ENCODE data around the gene WWOX. TPM values are rescaled to one million over a fixed set of nuclear protein-coding genes. Genes with fewer than 3 reads are reported as not detected.

The WWOX gene
- total and polyA plus RNA-seq, 2 of the 4 experiments (the other 2 are of a cell fraction) = 2.7 to 5.4 TPM

DNA sequence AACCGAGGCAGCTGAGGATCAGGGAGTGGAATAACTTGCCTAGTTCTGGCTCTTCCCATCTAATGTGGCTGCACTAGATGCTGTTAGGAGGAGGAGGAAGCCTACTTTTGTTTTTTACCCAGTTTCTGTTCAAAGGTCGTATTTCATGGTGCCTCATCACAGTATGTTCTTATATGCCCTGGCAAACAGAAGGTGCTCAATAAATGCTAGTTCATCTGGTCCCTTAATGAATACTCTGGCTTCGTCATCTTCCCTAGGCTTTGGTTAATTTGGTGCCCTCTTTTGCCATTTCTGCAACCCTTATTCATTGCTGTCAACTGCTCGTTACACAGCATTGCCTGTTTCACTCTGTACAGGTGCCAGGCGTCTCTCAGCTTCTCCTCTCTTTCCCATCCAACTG, 151.7 kb downstream of the WWOX start:
- no TSS peak for BruUV-seq (replicated peaks)
- in situ Hi-C loops (cut with MboI; ENCODE audit: low sequenced_read_pairs) = no loop called here

More for the DNA sequence above, 151.7 kb downstream of the WWOX start:
- no peaks in the 10 kb centered on the region for H3K9me1 ChIP-seq (ENCODE audit: insufficient read depth, low read length)
- no peak overlapping the region for H3K4me2 ChIP-seq (ENCODE audit: low read depth, low read length)
- H2AK9ac ChIP-seq (replicated peaks; ENCODE audit: low read depth, low read length, poor library complexity) = no peak overlapping the region
- H3K14ac ChIP-seq (replicated peaks; ENCODE audit: low read depth, low read length) = no peak overlapping the region
- ChIA-PET CTCF (no interaction called here), POLR2A (ENCODE audit: unreplicated experiment) (no interaction called here)
- no peak overlapping the region for H2BK20ac ChIP-seq (ENCODE audit: low read depth, low read length)
- H2BK5ac ChIP-seq (ENCODE audit: low read depth, low read length, poor library complexity, severe bottlenecking) = no peak overlapping the region
- WGBS, 2 experiments (ENCODE audit: extremely low coverage in 2 of 2, insufficient read length in 1 of 2) = 60% methylated on average over 1 of the region's 5 CpGs; no CpG with 5 or more reads in 1 of the 2 experiments
- no peaks in the 10 kb centered on the region for H3K79me1 ChIP-seq (ENCODE audit: low read depth in 1 of 2, low read length in 2 of 2)
- no peak overlapping the region for H3K9ac ChIP-seq (ENCODE audit: low read depth, low read length)
- no peaks in the 10 kb centered on the region for H4K20me1 ChIP-seq (ENCODE audit: insufficient read depth, low read length)
- DNase-seq (no peak), ATAC-seq (ENCODE audit: low read depth) (no peak)
- H3K9me3 ChIP-seq (ENCODE audit: control insufficient read depth, insufficient read depth, low read length) = 0 out of 2 replicates have a peak, but pooled peaks cover 2% of the 10 kb centered on the region
- no peak overlapping the region for H3K4ac ChIP-seq (ENCODE audit: low read depth, low read length)
- H3K4me3 ChIP-seq (ENCODE audit: insufficient read depth, low read depth, low read length) = no peak overlapping the region
- no peak overlapping the region for H4K91ac ChIP-seq (ENCODE audit: insufficient read depth, low read depth, low read length)
- H3K23ac ChIP-seq (ENCODE audit: low read depth, low read length) = no peak overlapping the region
- no peak overlapping the region for H2AFZ ChIP-seq (replicated peaks; ENCODE audit: low read length, poor library complexity)
- no peaks in the 10 kb centered on the region for H3K36me3 ChIP-seq (ENCODE audit: control insufficient read depth, insufficient read depth, low read length)
- H2BK120ac ChIP-seq (ENCODE audit: low read depth, low read length) = no peak overlapping the region
- no peak overlapping the region for H3K56ac ChIP-seq (ENCODE audit: extremely low read depth, insufficient read depth, low read length)
- no peak overlapping the region for H3K18ac ChIP-seq (ENCODE audit: low read depth, low read length)
- H3K27ac ChIP-seq (ENCODE audit: insufficient read depth, low read length) = no peak overlapping the region
- dilution Hi-C loops (cut with HindIII; ENCODE audit: low sequenced_read_pairs, unreplicated experiment) = no loop called here
- H4K5ac ChIP-seq (ENCODE audit: low read depth, low read length) = no peak overlapping the region
- TF ChIP-seq RFX5 (IDR thresholded peaks at IDR 0.05; ENCODE audit: low read depth, low read length) = no peak
- TF ChIP-seq, protein P1, sequence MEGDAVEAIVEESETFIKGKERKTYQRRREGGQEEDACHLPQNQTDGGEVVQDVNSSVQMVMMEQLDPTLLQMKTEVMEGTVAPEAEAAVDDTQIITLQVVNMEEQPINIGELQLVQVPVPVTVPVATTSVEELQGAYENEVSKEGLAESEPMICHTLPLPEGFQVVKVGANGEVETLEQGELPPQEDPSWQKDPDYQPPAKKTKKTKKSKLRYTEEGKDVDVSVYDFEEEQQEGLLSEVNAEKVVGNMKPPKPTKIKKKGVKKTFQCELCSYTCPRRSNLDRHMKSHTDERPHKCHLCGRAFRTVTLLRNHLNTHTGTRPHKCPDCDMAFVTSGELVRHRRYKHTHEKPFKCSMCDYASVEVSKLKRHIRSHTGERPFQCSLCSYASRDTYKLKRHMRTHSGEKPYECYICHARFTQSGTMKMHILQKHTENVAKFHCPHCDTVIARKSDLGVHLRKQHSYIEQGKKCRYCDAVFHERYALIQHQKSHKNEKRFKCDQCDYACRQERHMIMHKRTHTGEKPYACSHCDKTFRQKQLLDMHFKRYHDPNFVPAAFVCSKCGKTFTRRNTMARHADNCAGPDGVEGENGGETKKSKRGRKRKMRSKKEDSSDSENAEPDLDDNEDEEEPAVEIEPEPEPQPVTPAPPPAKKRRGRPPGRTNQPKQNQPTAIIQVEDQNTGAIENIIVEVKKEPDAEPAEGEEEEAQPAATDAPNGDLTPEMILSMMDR (conservative IDR thresholded peaks at IDR 0.05; ENCODE audit: low read depth, low read length) = no peak
- no peak for TF ChIP-seq RCOR1 (IDR thresholded peaks at IDR 0.05; ENCODE audit: insufficient replicate concordance, low read length)
- TF ChIP-seq POLR2A (IDR thresholded peaks at IDR 0.05; ENCODE audit: low read depth, low read length) = no peak
- TF ChIP-seq SMC3 (IDR thresholded peaks at IDR 0.05; ENCODE audit: low read depth, low read length) = no peak
- TF ChIP-seq RAD21 (IDR thresholded peaks at IDR 0.05; ENCODE audit: low read length) = no peak
- TF ChIP-seq, protein P2, sequence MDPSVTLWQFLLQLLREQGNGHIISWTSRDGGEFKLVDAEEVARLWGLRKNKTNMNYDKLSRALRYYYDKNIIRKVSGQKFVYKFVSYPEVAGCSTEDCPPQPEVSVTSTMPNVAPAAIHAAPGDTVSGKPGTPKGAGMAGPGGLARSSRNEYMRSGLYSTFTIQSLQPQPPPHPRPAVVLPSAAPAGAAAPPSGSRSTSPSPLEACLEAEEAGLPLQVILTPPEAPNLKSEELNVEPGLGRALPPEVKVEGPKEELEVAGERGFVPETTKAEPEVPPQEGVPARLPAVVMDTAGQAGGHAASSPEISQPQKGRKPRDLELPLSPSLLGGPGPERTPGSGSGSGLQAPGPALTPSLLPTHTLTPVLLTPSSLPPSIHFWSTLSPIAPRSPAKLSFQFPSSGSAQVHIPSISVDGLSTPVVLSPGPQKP (IDR thresholded peaks at IDR 0.05; ENCODE audit: borderline replicate concordance, low read depth, low read length) = no peak
- TF ChIP-seq FOS (IDR thresholded peaks at IDR 0.05; ENCODE audit: low read depth, low read length) = no peak
- TF ChIP-seq MAZ (IDR thresholded peaks at IDR 0.05; ENCODE audit: borderline replicate concordance, low read depth, low read length) = no peak
- TF ChIP-seq NFE2L2 (IDR thresholded peaks at IDR 0.05; ENCODE audit: low read depth, low read length) = no peak
- TF ChIP-seq MXI1 (IDR thresholded peaks at IDR 0.05; ENCODE audit: borderline replicate concordance, low read depth, low read length) = no peak
- no peak for TF ChIP-seq MAFK (IDR thresholded peaks at IDR 0.05; ENCODE audit: low read depth, low read length)
- H3K27me3 ChIP-seq (ENCODE audit: control insufficient read depth, insufficient read depth, low read length) = no peaks in the 10 kb centered on the region
- H2BK15ac ChIP-seq (ENCODE audit: low read depth, low read length) = no peak overlapping the region
- no peak overlapping the region for H4K8ac ChIP-seq (ENCODE audit: low read depth in 2 of 2, low read length in 2 of 2)
- no peaks in the 10 kb centered on the region for H3K4me1 ChIP-seq (ENCODE audit: control insufficient read depth, insufficient read depth, low read length)
- intact Hi-C loops (cut with micrococcal nuclease) = no loop called here
- H2AK5ac ChIP-seq (ENCODE audit: low read depth, low read length) = no peak overlapping the region
